SU-DHL-6 (cell line): ENCODE data around the gene PRR9.

Experiments used
- EZH2phosphoT487 ChIP-seq: fragments of 200-600 bp; sonication (generic), shearing (Covaris generic); conservative IDR thresholded peaks from 2 replicates; pipeline ENCODE4 v1.6.1; 2018; ENCODE audit warnings: mild to moderate bottlenecking, antibody characterized with exemption, low read length, moderate library complexity, mixed read lengths
- TF ChIP-seq, protein P1 (sequence below): fragments of 200-600 bp; sonication (generic); IDR thresholded peaks from one replicate; pipeline ENCODE4 v1.5.1; 2017; ENCODE audit warnings: antibody characterized with exemption, mild to moderate bottlenecking, low read length, moderate library complexity; ENCODE audit not compliant: insufficient read depth, poor library complexity, severe bottlenecking

GRCh38 chr1:153259387-153259786 is 42.0 kb downstream of the PRR9 start, which contains the start of gene LORICRIN:
- TF ChIP-seq, protein P1, sequence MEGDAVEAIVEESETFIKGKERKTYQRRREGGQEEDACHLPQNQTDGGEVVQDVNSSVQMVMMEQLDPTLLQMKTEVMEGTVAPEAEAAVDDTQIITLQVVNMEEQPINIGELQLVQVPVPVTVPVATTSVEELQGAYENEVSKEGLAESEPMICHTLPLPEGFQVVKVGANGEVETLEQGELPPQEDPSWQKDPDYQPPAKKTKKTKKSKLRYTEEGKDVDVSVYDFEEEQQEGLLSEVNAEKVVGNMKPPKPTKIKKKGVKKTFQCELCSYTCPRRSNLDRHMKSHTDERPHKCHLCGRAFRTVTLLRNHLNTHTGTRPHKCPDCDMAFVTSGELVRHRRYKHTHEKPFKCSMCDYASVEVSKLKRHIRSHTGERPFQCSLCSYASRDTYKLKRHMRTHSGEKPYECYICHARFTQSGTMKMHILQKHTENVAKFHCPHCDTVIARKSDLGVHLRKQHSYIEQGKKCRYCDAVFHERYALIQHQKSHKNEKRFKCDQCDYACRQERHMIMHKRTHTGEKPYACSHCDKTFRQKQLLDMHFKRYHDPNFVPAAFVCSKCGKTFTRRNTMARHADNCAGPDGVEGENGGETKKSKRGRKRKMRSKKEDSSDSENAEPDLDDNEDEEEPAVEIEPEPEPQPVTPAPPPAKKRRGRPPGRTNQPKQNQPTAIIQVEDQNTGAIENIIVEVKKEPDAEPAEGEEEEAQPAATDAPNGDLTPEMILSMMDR = no peak
- TF ChIP-seq EZH2phosphoT487 = no peak
